DOHH2 (cell line): ENCODE data around the gene HSPA4.
A peak's percentile ranks its signal among the peaks of the same experiment; 100 is the strongest.
"Not testable (repeated sequence)": the region's sequence is repeated elsewhere in the genome, so short reads cannot be mapped to it uniquely, and the experiment has no call there.

ENCODE experiments used
- H3F3A ChIP-seq: fragments of 200-600 bp; sonication (generic), shearing (Covaris generic); 2 replicates; pipeline ENCODE4 v1.6.0; 2016; ENCODE audit warnings: antibody characterized with exemption, mild to moderate bottlenecking; ENCODE audit not compliant: control insufficient read depth, insufficient read depth
- H3K27ac ChIP-seq: fragments of 200-600 bp; sonication (generic); 2 replicates; pipeline ENCODE4 v1.5.1; 2014; ENCODE audit warnings: low read depth, mild to moderate bottlenecking, low read length, moderate library complexity
- H3K27me3 ChIP-seq: fragments of 200-600 bp; sonication (generic); 2 replicates; pipeline ENCODE4 v1.6.1; 2014; ENCODE audit warnings: mild to moderate bottlenecking, low read length, mixed read lengths; ENCODE audit not compliant: control insufficient read depth
- H3K36me3 ChIP-seq: fragments of 200-600 bp; sonication (generic); 2 replicates; pipeline ENCODE4 v1.6.1; 2014; ENCODE audit warnings: mild to moderate bottlenecking, low read length, moderate library complexity, mixed read lengths; ENCODE audit not compliant: control insufficient read depth
- H3K4me1 ChIP-seq: fragments of 200-600 bp; sonication (generic); 2 replicates; pipeline ENCODE4 v1.6.1; 2014; ENCODE audit warnings: mild to moderate bottlenecking, low read length, mixed read lengths; ENCODE audit not compliant: control insufficient read depth
- H3K4me2 ChIP-seq: fragments of 200-600 bp; sonication (generic); 2 replicates; pipeline ENCODE4 v1.6.0; 2014; ENCODE audit warnings: mild to moderate bottlenecking, low read length, moderate library complexity
- H3K4me3 ChIP-seq: fragments of 200-600 bp; sonication (generic); 2 replicates; pipeline ENCODE4 v1.5.1; 2014; ENCODE audit warnings: mild to moderate bottlenecking, low read length, mixed read lengths
- H3K79me2 ChIP-seq: fragments of 200-600 bp; sonication (generic); 2 replicates; pipeline ENCODE4 v1.6.1; 2014; ENCODE audit warnings: mild to moderate bottlenecking, low read length, mixed read lengths; ENCODE audit not compliant: control insufficient read depth
- H3K9me2 ChIP-seq: fragments of 200-600 bp; sonication (generic); replicated peaks from 2 replicates; pipeline ENCODE4 v1.6.1; 2014; ENCODE audit warnings: mild to moderate bottlenecking, low read length, mixed read lengths; ENCODE audit not compliant: control insufficient read depth
- H3K9me3 ChIP-seq: fragments of 200-600 bp; sonication (generic); 2 replicates; pipeline ENCODE4 v1.6.1; 2014; ENCODE audit warnings: antibody characterized with exemption, low read length, mixed read lengths; ENCODE audit not compliant: control insufficient read depth, insufficient read depth
- H4K20me1 ChIP-seq: fragments of 200-600 bp; sonication (generic); 2 replicates; pipeline ENCODE4 v1.6.0; 2014; ENCODE audit warnings: low read depth, mild to moderate bottlenecking, antibody characterized with exemption, low read length, moderate library complexity; ENCODE audit not compliant: control insufficient read depth, insufficient read depth
- CTCF ChIP-seq: fragments of 200-600 bp; sonication (generic); IDR thresholded peaks from one replicate; pipeline ENCODE4 v1.5.1; 2014; ENCODE audit warnings: antibody characterized with exemption, mild to moderate bottlenecking, low read depth, low read length; ENCODE audit not compliant: poor library complexity, severe bottlenecking
- EZH2phosphoT487 ChIP-seq: fragments of 200-600 bp; sonication (generic); IDR thresholded peaks from 2 replicates; pipeline ENCODE4 v1.6.1; 2017; ENCODE audit warnings: borderline replicate concordance, mild to moderate bottlenecking, antibody characterized with exemption, low read length, moderate library complexity, mixed read lengths

The HSPA4 gene

DNA sequence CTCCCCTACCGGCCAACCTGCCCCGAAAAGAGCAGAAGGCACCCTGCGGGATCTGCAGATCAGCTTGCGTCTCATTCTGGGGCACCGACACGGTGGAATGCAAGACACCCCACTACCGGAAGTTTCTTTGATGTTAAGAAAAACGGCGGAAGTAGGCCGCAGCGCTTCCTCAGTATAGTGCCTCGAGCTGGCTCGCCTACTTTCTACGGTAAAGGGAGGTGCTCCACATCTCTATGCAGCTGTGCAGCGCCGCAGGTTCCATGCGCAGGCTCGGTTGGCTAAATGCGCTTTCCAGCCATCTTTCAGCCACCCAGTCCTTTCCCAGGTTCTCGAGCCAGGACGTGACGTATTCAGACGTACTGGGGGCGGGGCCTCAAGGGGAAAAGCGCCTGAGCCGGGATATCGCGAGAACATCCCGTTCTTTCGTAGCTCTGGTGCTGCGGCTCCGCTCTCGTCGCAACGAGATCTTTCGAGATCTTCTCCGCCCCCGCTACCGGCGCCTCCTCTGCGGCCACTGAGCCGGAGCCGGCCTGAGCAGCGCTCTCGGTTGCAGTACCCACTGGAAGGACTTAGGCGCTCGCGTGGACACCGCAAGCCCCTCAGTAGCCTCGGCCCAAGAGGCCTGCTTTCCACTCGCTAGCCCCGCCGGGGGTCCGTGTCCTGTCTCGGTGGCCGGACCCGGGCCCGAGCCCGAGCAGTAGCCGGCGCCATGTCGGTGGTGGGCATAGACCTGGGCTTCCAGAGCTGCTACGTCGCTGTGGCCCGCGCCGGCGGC lies at the start of gene HSPA4:
TSS of gene HSPA4 (plus strand) at position 472 of the 775 bp plus-strand sequence. CDS start at position 710, 238 bp downstream.
- Histone ChIP-seq H3K4me1 (peaks cover 78% of the 10 kb centered on the region), H3K36me3 (peaks cover 57% of the 10 kb centered on the region), H3F3A (peaks cover 23% of the 10 kb centered on the region), H3K79me2 (peaks cover 68% of the 10 kb centered on the region), H3K9me2 (no peaks in the 10 kb centered on the region), H4K20me1 (peaks cover 27% of the 10 kb centered on the region), H3K4me3 (peak within 1 kb of the TSS; percentile 97), H3K4me2 (peak within 1 kb of the TSS; percentile 96), H3K9me3 (peaks cover 7% of the 10 kb centered on the region; the same call in 1 of the 2 replicates), H3K27ac (peak within 1 kb of the TSS; percentile 97), H3K27me3 (no peaks in the 10 kb centered on the region)
- TF ChIP-seq CTCF (no peak), EZH2phosphoT487 (no peak)

DNA sequence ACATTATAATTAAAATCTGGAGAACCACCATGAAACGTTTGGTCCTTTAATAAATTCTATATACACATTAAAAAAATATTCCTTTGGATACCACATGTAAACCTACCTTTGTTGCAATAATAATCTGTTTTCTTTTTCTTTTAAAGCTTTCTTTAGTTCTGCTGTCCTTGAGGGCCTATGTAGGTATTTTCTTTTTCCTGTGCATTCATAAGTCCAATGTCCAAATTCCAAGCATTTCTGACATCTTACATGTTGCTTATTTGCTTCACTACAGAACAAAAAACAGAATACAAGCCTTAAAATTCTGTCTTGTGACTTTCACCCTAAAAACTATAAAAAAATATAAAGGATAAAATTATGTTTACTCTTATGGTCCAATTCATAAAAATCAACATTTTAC lies 45.2 kb upstream of the HSPA4 start:
- H4K20me1 ChIP-seq, result no peaks in the 10 kb centered on the region
- no peaks in the 10 kb centered on the region for H3K9me3 ChIP-seq
- no peak overlapping the region for H3K4me2 ChIP-seq
- H3K4me1 ChIP-seq, result no peaks in the 10 kb centered on the region
- H3F3A ChIP-seq, result no peaks in the 10 kb centered on the region
- H3K27me3 ChIP-seq, result no peaks in the 10 kb centered on the region
- no peak overlapping the region for H3K27ac ChIP-seq
- no peak overlapping the region for H3K4me3 ChIP-seq
- peaks cover 30% of the 10 kb centered on the region for H3K79me2 ChIP-seq
- no peaks in the 10 kb centered on the region for H3K9me2 ChIP-seq
- peaks cover 45% of the 10 kb centered on the region for H3K36me3 ChIP-seq
- TF ChIP-seq EZH2phosphoT487 (no peak), CTCF (no peak)

DNA sequence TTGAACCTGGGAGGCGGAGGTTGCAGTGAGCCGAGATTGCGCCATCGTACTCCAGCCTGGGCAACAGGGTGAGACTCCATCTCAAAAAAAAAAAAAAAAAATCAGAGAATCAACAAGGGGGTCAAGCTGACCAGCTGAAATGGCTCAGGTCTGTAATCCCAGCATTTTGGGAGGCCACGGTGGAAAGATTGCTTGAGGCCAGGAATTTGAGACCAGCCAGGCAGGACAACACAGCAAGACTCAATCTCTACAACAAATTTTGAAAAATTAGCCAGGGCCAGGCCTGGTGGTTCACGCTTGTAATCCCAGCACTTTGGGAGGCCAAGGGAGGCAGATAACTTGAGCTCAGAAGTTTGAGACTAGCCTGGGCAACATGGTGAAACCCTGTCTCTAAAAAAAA lies 43.4 kb upstream of the HSPA4 start:
- not testable (repeated sequence) for H3K4me1 ChIP-seq, H3K4me2 ChIP-seq, H3K9me3 ChIP-seq, H3K4me3 ChIP-seq, H4K20me1 ChIP-seq, H3K27me3 ChIP-seq, H3K27ac ChIP-seq, H3F3A ChIP-seq, H3K9me2 ChIP-seq
- Histone ChIP-seq H3K36me3 (peaks cover 39% of the 10 kb centered on the region), H3K79me2 (peaks cover 42% of the 10 kb centered on the region)

GRCh38 chr5:133015466-133015865 lies 36.3 kb upstream of the HSPA4 start:
- Histone ChIP-seq H3K9me3 (no peaks in the 10 kb centered on the region), H4K20me1 (peaks cover 2% of the 10 kb centered on the region; the same call in 1 of the 2 replicates), H3K4me2 (no peak overlapping the region), H3K27me3 (no peaks in the 10 kb centered on the region), H3F3A (no peaks in the 10 kb centered on the region), H3K4me3 (no peak overlapping the region), H3K79me2 (peaks cover 82% of the 10 kb centered on the region), H3K27ac (no peak overlapping the region), H3K4me1 (no peaks in the 10 kb centered on the region), H3K9me2 (no peaks in the 10 kb centered on the region), H3K36me3 (peaks cover 54% of the 10 kb centered on the region)
- TF ChIP-seq CTCF (no peak), EZH2phosphoT487 (no peak)
